Lung (tissue), 12 donors: ENCODE measurements around the gene NAPB. TPM values are rescaled to one million over a fixed set of nuclear protein-coding genes. Genes with fewer than 3 reads are reported as not detected.

Experiments
- ATAC-seq: fragments of 200-7000 bp; cut with Tn5 transposase; one replicate; pipeline ENCODE4 v1.9.1; 2020; ENCODE audit warnings: moderate number of reproducible peaks; ENCODE audit not compliant: insufficient read depth, low FRiP score
- DNase-seq, 3 donors: peaks; one replicate each; pipeline ENCODE4 v3.0.0-alpha.2; 2013 to 2017
- H3K27ac ChIP-seq, 2 donors: one replicate each; pipeline ENCODE4 v1.5.1; 2013; ENCODE audit warnings: mild to moderate bottlenecking in 2 of 2, moderate library complexity in 2 of 2, control low read depth in 1 of 2, inconsistent platforms in 1 of 2, low read depth in 1 of 2, low read length in 1 of 2
- H3K27me3 ChIP-seq, 3 donors: one replicate each; pipeline ENCODE4 v1.5.1; 2013; ENCODE audit warnings: low read length in 2 of 3; ENCODE audit not compliant: control insufficient read depth in 3 of 3, insufficient read depth in 3 of 3
- H3K36me3 ChIP-seq, 4 donors: one replicate each; pipeline ENCODE4 v1.5.1; 2013; ENCODE audit warnings: low read length in 4 of 4, mild to moderate bottlenecking in 1 of 4, moderate library complexity in 1 of 4; ENCODE audit not compliant: control insufficient read depth in 4 of 4, insufficient read depth in 4 of 4
- H3K4me1 ChIP-seq, 5 donors: one replicate each; pipeline ENCODE4 v1.5.1; 2013; ENCODE audit warnings: low read length in 5 of 5, mild to moderate bottlenecking in 2 of 5, moderate library complexity in 1 of 5; ENCODE audit not compliant: control insufficient read depth in 5 of 5, insufficient read depth in 5 of 5
- H3K4me3 ChIP-seq: one replicate; pipeline ENCODE4 v1.5.1; 2013; ENCODE audit warnings: mild to moderate bottlenecking, control low read depth, moderate library complexity
- H3K9ac ChIP-seq, 2 donors: one replicate each; pipeline ENCODE4 v1.5.1; 2013; ENCODE audit warnings: low read length in 2 of 2, control low read depth in 1 of 2; ENCODE audit not compliant: insufficient read depth in 1 of 2
- H3K9me3 ChIP-seq, 4 donors: one replicate each; pipeline ENCODE4 v1.5.1; 2013; ENCODE audit warnings: low read length in 3 of 4, mild to moderate bottlenecking in 1 of 4, moderate library complexity in 1 of 4; ENCODE audit not compliant: control insufficient read depth in 4 of 4, insufficient read depth in 3 of 4
- WGBS, 2 donors: extraction: QIAGEN DNeasy Blood & Tissue Kit; methylation state at CpG; one replicate each; pipeline ENCODE4 v1.1.7; 2013; 5-methylcytosine and 5-hydroxymethylcytosine counted together
- polyA plus RNA-seq, 2 donors: library from polyadenylated mRNA; stranded (reverse); fragments of 200-250 nt; gene quantifications; one replicate each; pipeline ENCODE4 v1.2.1, GENCODE V29; 2013
- total RNA-seq, 2 donors: library from RNA; depleted of rRNA in 1 of 2; stranded (reverse); fragments of >200 nt in 1 of 2; gene quantifications; one replicate each; pipeline ENCODE4 v1.2.1, GENCODE V29; 2014 to 2021
- TF ChIP-seq, protein P1 (sequence below): IDR thresholded peaks from 2 replicates; pipeline ENCODE4 v1.5.1; 2012; ENCODE audit warnings: mild to moderate bottlenecking; ENCODE audit errors: control extremely low read depth, extremely low read depth
- donor health status: control.
- donor health status: control.
- donor health status: Bipolar disorder and iron deficiency.
- donor health status: healthy.
- donor health status: DM: yes; HTN: yes; CAD: no.

Gene NAPB
- total and polyA plus RNA-seq, 4 donors: 4.4 to 45.7 (median 6.9) TPM

DNA sequence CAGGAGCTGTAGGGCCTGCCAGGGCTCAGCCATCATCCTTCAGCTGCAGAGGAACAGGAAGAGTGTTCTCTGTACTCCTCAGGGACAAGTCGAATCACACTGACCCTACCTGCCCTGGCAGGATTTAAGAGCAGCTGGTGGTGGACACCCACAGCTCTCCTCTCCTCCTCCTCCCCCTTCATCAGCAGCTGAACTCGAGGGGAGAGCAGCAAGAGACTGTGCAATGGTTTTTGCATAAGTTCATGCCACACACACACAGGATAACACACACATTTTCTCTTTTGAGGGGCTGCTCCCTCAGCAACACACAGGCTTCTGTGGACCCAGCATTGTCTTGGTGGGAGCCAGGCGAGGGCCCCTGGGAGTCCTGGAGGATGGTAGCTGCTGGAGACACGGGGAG, 31.5 kb upstream of the NAPB start, which contains the start of gene CST11:
Gene CST11, minus strand, starts transcription at position 101 of the 400 bp plus-strand sequence. Its CDS starts 65 bp downstream, at position 36.
- Histone ChIP-seq H3K4me1 (no peaks in the 10 kb centered on the region), H3K4me3 (no peak within 1 kb of the TSS), H3K27me3 (no peaks in the 10 kb centered on the region), H3K27ac (no peak within 1 kb of the TSS), H3K36me3 (no peaks in the 10 kb centered on the region), H3K9me3 (peaks cover 0 to 6% (median 0%) of the 10 kb centered on the region in 4 donors), H3K9ac (no peak within 1 kb of the TSS)
- no peak for ATAC-seq
- TF ChIP-seq, protein P1, sequence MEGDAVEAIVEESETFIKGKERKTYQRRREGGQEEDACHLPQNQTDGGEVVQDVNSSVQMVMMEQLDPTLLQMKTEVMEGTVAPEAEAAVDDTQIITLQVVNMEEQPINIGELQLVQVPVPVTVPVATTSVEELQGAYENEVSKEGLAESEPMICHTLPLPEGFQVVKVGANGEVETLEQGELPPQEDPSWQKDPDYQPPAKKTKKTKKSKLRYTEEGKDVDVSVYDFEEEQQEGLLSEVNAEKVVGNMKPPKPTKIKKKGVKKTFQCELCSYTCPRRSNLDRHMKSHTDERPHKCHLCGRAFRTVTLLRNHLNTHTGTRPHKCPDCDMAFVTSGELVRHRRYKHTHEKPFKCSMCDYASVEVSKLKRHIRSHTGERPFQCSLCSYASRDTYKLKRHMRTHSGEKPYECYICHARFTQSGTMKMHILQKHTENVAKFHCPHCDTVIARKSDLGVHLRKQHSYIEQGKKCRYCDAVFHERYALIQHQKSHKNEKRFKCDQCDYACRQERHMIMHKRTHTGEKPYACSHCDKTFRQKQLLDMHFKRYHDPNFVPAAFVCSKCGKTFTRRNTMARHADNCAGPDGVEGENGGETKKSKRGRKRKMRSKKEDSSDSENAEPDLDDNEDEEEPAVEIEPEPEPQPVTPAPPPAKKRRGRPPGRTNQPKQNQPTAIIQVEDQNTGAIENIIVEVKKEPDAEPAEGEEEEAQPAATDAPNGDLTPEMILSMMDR: no peak
- DNase-seq: no peak
- WGBS, 2 donors: 54 to 75% methylated on average over 4 of the region's 4 CpGs

DNA sequence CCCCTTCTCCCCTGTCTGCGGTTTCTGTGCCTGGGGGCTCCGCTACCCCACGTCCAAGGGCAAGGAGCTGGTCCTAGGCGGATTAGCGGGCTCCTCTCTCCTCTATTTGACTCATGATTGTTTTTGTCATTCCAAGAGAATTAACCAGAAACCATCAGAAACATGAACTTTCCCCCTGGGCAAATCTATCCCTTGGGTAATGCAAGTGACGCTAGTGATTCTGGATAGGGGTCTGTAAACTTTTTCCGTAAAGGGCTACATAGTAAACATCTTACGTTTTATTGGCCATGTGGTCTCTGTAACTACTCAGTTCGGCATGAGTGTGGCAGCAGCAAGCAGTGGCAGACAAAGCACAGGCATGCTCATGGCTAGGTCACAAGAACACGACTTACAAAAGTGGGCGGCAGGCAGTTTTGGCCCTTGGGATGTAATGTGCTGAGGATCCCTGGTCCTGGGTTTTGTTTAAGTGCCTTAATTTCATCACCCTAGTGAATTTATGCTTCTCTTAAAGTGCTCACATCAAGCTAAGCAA, 30.7 kb upstream of the NAPB start:
- WGBS, 2 donors: 85 to 93% methylated on average over 11 of the region's 11 CpGs
- Histone ChIP-seq H3K4me1 (no peaks in the 10 kb centered on the region), H3K9ac (no peak overlapping the region), H3K27ac (no peak overlapping the region), H3K27me3 (no peaks in the 10 kb centered on the region), H3K9me3 (peaks cover 0 to 5% (median 0%) of the 10 kb centered on the region in 4 donors), H3K36me3 (no peaks in the 10 kb centered on the region), H3K4me3 (no peak overlapping the region)
- TF ChIP-seq, protein P1: no peak
- DNase-seq: no peak
- ATAC-seq: no peak

- 88 to 100% methylated on average over 1 of the region's 1 CpG for WGBS, 2 donors
- ATAC-seq: no peak
Measured at GRCh38 chr20:23450877-23451276, 29.6 kb upstream of the NAPB start.

More at GRCh38 chr20:23450877-23451276, 29.6 kb upstream of the NAPB start:
- Histone ChIP-seq H3K36me3 (no peaks in the 10 kb centered on the region), H3K9me3 (peaks cover 0 to 3% (median 0%) of the 10 kb centered on the region in 4 donors), H3K4me3 (no peak overlapping the region), H3K27me3 (no peaks in the 10 kb centered on the region), H3K9ac (no peak overlapping the region), H3K27ac (no peak overlapping the region), H3K4me1 (no peaks in the 10 kb centered on the region)
- TF ChIP-seq, protein P1: no peak
- no peak for DNase-seq
